GM18867 (cell line): ENCODE data around the gene SUMF1.

ENCODE experiments used
- ATAC-seq: cut with Tn5 transposase; IDR thresholded peaks from one replicate; pipeline ENCODE4 v1.9.1; 2021; ENCODE audit warnings: mild to moderate bottlenecking, moderate library complexity; ENCODE audit not compliant: unreplicated experiment

SUMF1 gene

GRCh38 chr3:4418156-4418555 is 48.9 kb downstream of the SUMF1 start:
- no peak for ATAC-seq

GRCh38 chr3:4417449-4417848 is 49.6 kb downstream of the SUMF1 start:
- no peak for ATAC-seq

GRCh38 chr3:4416961-4417360 is 50.1 kb downstream of the SUMF1 start:
- no peak for ATAC-seq

DNA sequence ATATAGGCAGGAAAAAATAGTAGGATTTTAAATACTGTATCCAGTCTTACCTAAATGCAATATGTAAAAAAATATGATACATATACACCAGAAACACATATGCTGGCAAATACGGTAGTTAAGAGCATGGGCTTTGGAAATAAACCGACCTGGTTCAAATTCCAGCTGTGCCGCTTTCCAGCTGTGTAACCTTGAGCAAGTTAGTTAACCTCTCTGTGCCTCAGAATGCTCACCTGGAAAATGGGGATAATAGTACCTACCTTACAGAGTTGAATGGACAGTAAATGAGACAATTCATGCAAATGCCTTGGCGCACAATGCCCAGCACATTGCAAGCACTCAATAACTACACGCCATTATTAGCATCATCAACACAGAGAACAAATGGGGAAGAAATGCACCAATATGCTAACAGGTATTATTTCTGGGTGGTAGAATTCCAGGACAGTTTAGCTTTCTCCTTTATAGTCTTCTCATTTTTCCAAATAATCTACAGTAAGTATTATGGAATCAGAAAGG is 50.6 kb downstream of the SUMF1 start:
- ATAC-seq, result no peak

- ATAC-seq, result no peak
Measured at GRCh38 chr3:4413467-4413866, 53.6 kb downstream of the SUMF1 start.

DNA sequence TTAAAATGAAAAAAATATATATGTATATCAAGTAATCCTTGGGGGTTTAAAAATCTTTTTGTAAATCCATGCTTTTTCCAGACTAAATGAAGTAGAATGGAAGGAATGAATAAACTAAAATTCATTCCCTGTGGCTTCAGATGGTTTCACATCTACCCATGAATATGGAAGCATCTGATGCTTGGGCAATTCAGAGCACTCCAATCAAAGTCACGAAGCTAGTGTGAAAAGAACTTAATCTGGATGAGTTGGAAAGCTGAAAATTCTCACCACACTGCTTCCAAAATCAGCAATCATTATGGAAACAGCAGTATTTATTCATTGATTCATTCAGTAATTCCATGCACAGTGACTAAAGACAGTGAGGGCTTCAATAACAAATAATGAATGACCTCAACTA is 55.2 kb downstream of the SUMF1 start:
- no peak for ATAC-seq

DNA sequence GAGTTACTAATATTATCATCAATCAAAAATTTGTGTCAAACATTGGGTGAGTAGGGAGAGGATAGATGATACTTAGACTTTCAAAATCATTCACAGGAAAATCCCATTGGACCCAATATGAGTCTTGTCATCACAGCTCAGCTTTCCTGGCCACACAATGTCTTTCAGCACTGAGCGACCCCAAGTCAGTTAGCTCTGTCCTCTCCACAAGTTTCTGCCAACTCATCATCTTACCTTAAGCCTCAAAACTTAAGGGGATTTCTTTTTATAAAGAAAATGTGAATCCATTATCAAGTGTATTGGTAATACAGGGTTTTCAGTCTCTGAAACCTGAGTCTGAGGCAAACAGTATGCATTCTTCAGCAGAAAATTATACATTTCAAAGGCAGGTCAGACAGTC is 55.8 kb downstream of the SUMF1 start:
- no peak for ATAC-seq

DNA sequence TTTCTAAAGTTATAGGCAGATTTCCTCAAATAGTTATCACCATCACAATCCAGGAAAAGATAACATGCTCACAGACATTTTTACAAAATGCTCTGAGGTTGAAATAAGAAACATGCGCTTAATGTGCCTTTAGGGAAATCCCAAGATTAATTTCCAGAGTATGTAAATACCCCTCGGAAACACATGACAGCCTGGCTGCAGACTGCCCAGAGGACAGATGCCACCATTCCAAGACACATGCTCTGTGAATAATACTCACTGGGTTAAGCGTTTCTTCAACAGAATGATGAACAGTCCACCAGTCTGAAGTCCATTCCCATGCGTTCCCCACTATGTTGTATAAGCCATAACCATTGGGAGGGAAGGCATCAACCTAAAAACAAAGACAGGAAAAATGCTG is 56.5 kb downstream of the SUMF1 start:
- no peak for ATAC-seq

DNA sequence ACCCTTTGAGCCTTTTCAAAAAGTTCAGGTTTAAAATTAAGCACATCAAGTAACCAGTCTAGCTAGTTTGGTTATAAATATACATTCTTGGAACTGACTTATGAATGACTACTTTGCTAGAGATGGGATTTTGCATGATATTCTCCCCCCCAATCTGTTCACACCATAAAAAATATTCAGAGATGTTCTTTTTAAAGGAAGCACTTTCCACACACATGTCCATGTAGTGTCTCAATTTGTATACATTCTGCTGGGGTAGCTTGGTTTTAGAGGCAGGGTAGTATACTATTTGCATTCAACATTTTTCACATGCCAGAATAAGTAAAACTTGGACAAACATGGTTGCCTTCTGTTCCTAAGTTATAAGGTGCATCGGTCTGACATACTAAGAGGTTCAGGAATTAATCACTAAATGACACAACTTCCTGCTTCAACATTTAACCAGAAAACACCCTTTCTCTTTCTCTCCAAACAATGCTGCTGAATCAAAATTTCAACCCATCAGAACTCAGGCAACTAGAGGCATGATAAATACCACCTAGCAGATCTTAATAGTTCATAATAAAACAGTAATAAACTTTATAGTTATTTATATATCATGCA is 57.0 kb downstream of the SUMF1 start:
- ATAC-seq, result no peak

GRCh38 chr3:4409415-4409814 is 57.7 kb downstream of the SUMF1 start:
- ATAC-seq, result peak; percentile 37

DNA sequence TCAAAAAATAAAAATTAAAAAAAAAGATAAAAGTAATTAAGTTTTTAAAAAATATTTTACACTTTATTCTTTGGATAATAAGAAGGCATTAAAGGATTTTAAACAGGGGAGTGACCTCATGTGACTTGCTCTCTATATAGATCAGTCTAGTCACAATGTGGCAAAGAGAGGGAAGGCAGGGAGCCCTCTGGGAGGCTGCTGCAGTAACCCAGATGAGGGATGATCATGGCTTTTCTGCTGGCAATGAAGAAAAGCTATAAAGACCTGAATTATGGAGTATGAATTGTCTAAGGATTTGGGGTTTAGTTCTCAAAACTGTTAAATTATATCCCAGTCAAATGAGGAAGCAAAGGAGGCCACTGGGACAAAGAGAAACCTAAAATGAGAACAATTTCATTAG is 58.1 kb downstream of the SUMF1 start:
- ATAC-seq, result no peak

- no peak for ATAC-seq
Measured at GRCh38 chr3:4407941-4408340, 59.1 kb downstream of the SUMF1 start.

DNA sequence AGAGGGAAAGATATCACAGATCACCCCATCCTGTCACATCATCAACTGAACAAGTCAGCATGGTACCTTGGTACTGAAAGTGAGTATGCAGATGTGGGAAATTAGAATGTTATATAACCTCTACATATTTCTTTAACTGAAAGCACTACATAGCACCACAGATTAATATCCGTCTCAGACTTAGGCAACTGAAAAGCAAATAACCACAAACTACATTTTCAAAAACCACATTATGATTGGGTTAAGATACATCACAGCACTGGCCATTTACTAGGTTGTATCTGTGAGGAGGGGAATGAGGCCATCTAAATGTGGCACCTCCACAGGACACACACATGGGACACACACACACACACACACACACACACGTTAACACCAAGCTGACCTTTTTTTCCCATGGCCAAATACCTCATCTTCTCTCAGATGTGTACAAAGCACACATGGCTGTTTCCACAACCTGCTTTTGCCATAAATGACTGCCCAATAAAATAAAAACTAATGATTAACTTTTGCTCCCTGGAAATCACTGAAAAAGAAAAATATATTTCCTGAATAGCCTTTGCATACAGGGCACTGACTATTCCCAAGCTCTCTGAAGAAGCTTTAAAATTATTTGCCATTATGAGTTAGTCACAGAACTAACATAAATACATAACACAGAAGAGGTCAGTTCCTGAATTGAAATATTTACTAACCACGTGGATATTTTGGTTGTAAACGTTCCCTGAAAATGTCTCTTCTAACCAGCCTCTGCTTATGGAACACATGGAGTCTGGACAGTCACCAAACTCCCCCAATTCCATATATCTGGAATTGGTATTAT is 60.1 kb downstream of the SUMF1 start:
- ATAC-seq, result peak; percentile 75

GRCh38 chr3:4404881-4405280 is 62.2 kb downstream of the SUMF1 start:
- ATAC-seq, result no peak

- no peak for ATAC-seq
Measured at GRCh38 chr3:4401441-4401840, 65.6 kb downstream of the SUMF1 start.

- ATAC-seq, result no peak
Measured at GRCh38 chr3:4399476-4399875, 67.6 kb downstream of the SUMF1 start.

- no peak for ATAC-seq
Measured at GRCh38 chr3:4398941-4399245, 68.2 kb downstream of the SUMF1 start.

DNA sequence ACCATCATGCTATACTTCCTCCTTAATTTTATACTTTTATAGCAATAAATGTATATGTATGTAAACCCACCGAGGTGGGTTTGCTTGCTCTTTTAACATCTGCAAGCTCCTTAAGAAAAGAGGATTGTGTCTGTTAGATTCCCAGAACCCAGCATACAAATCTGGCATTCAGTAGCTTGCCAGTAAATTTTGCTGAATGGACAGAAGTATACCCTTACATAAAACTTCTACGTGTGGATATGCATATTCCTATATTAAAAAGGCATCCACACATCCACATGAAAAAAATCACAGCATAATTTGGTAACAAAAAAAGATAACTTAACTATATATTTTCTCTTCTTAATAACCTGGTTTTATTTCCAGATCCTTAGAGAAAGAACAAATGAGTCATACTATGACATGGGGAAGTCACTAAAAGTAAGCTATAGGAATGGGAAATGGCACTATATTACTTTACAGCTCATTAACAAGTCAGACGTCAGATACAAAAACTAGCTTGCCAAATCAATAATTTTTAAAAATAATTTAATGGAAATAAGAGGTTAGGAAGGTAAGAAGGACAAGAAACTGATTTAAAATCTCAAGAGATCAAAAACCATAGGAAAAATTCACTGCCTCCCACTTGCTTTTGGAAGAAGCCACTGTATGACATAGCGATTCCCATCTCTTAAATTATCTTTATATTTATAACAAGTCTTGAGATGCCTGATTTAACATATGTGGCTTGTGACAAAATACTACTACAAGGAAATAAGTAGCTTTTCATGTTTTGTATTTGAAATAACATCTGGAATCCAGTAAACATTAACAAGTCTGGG is 68.7 kb downstream of the SUMF1 start:
- no peak for ATAC-seq

- no peak for ATAC-seq
Measured at GRCh38 chr3:4397466-4397865, 69.6 kb downstream of the SUMF1 start.

DNA sequence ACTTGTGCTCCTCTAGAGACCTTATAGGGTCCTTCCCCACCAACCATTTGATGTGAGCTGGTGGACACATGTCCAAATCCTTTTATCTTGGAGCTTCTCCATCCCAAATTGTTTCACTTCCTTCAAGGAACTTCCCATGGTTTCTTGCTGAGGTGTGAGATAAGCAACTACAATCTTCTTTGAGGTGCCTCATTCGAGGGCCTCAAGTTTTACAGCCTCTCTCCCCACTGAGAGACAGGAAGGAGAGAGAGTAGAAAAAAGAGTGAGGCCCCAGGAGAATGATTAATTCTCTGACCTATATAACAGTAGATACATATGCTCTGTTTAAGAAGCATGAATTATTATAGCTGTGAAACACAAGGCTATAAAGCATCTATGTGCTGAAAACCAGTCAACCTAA is 70.5 kb downstream of the SUMF1 start:
- no peak for ATAC-seq

- no peak for ATAC-seq
Measured at GRCh38 chr3:4396006-4396405, 71.1 kb downstream of the SUMF1 start.

DNA sequence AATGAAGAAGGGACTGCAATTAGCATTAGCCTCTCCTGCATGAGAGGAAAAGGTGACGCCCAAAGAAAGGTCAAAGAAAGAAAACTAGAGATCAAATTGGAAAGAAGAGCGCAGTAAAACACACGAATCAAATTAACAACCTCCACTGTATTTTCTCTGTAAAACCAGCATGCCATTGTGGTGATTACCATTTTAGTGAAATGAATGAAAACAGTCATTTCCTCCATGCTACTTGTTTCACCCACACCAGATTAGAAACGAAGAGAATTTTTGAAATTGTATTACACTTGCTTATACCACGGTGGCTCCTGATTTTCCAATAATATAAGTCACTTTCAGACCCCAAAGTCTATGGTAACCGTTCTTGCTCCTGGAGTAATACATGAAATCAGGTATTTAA is 71.6 kb downstream of the SUMF1 start:
- ATAC-seq, result no peak
